HG03097 (cell line): ENCODE results near the gene FAM50B.

Source experiments
- ATAC-seq: cut with Tn5 transposase; IDR thresholded peaks from one replicate; pipeline ENCODE4 v1.9.1; 2021; ENCODE audit not compliant: unreplicated experiment, low FRiP score

FAM50B gene

GRCh38 chr6:3891883-3892282, 42.7 kb downstream of the FAM50B start:
- ATAC-seq: no peak

- ATAC-seq: no peak
These were observed 43.4 kb downstream of the FAM50B start for GRCh38 chr6:3892603-3893002.

- ATAC-seq: no peak
These were observed 44.3 kb downstream of the FAM50B start for GRCh38 chr6:3893487-3893886.

GRCh38 chr6:3893917-3894316, 44.7 kb downstream of the FAM50B start:
- ATAC-seq: no peak

GRCh38 chr6:3894590-3895311, 45.6 kb downstream of the FAM50B start:
- no peak for ATAC-seq

- ATAC-seq: no peak
These were observed 46.1 kb downstream of the FAM50B start for GRCh38 chr6:3895312-3895653.

GRCh38 chr6:3895805-3896204, 46.6 kb downstream of the FAM50B start:
- no peak for ATAC-seq

GRCh38 chr6:3898265-3898994, 49.3 kb downstream of the FAM50B start:
- ATAC-seq: no peak

- ATAC-seq: no peak
These were observed 49.9 kb downstream of the FAM50B start for GRCh38 chr6:3899061-3899460.

GRCh38 chr6:3899970-3900439, 50.8 kb downstream of the FAM50B start:
- no peak for ATAC-seq
